HepG2 (cell line): ENCODE data around the gene KMT2B. TPM values are rescaled to one million over a fixed set of nuclear protein-coding genes. Genes with fewer than 3 reads are reported as not detected.

Experiments used
- ATAC-seq: fragments of 200-7000 bp; cut with Tn5 transposase; 3 replicates; pipeline ENCODE4 v1.9.1; 2020; ENCODE audit warnings: mild to moderate bottlenecking, moderate library complexity
- BruUV-seq: library from RNA; stranded (reverse); fragments of 400-500 nt; replicated peaks from 2 replicates; lab custom pipeline; 2021; lab: Mats Ljungman, UMichigan
- CTCF ChIA-PET: fragments of 300-600 bp; formaldehyde crosslinking; extraction: SDS; loops from one replicate; lab custom pipeline; 2021; ENCODE audit warnings: low total read pairs, inconsistent platforms, low intra/inter-chr PET ratio; lab: Yijun Ruan, JAX
- POLR2A ChIA-PET: fragments of 350-600 bp; sonication (Branson Sonifier 250); formaldehyde crosslinking; loops from one replicate; lab custom pipeline; 2020; ENCODE audit warnings: antibody characterized with exemption, inconsistent platforms; lab: Yijun Ruan, JAX
- DNase-seq: peaks from one replicate; pipeline ENCODE4 v3.0.0-alpha.2; 2015; ENCODE audit warnings: low spot score
- FAIRE-seq: peaks from 3 replicates; lab custom pipeline; 2011; peaks lifted over from hg19 to GRCh38; lab: Jason Lieb, UNC
- H2AFZ ChIP-seq: one replicate; pipeline ENCODE4 v1.6.1; 2011; ENCODE audit warnings: low read length, inconsistent platforms
- H3K27ac ChIP-seq: fragments of 300-600 bp; 3 replicates; pipeline ENCODE4 v1.8.0; 2011; ENCODE audit warnings: mixed run types, mild to moderate bottlenecking, mixed read lengths, low read length, inconsistent platforms; ENCODE audit not compliant: insufficient read depth; ENCODE audit errors: extremely low read length
- H3K27me3 ChIP-seq, 2 experiments: fragments of 200-600 bp in 1 of 2; 2 replicates in 1 of 2; 3 replicates in 1 of 2; pipeline versions ENCODE4 v1.6.0 to v1.8.0; 2011; ENCODE audit warnings: low read length in 2 of 2, mild to moderate bottlenecking in 2 of 2, moderate library complexity in 2 of 2, inconsistent platforms in 1 of 2; ENCODE audit not compliant: insufficient read depth in 2 of 2, control insufficient read depth in 1 of 2
- H3K36me3 ChIP-seq, 2 experiments: fragments of 200-600 bp in 1 of 2; replicated peaks in 1 of 2; 2 replicates in 1 of 2; 3 replicates in 1 of 2; pipeline versions ENCODE4 v1.5.1 to v1.8.0; 2011; ENCODE audit warnings: low read length in 2 of 2, inconsistent platforms in 1 of 2; ENCODE audit not compliant: insufficient read depth in 2 of 2, control insufficient read depth in 1 of 2
- H3K4me1 ChIP-seq: 2 replicates; pipeline ENCODE4 v1.5.1; 2012; ENCODE audit warnings: low read length, inconsistent platforms; ENCODE audit not compliant: insufficient read depth
- H3K4me2 ChIP-seq: 2 replicates; pipeline ENCODE4 v1.6.0; 2011; ENCODE audit warnings: low read depth, low read length, inconsistent platforms
- H3K4me3 ChIP-seq, 3 experiments: fragments of 200-600 bp in 1 of 3; sonication (generic), shearing (Covaris generic) in 1 of 3; replicated peaks in 1 of 3; 2 replicates each; pipeline ENCODE4 v1.5.1; 2011 to 2016; ENCODE audit warnings: low read length in 3 of 3, inconsistent platforms in 2 of 3, low read depth in 2 of 3, mild to moderate bottlenecking in 2 of 3, control low read depth in 1 of 3, mixed read lengths in 1 of 3; ENCODE audit not compliant: insufficient read depth in 1 of 3
- H3K79me2 ChIP-seq: one replicate; pipeline ENCODE4 v1.6.1; 2011; ENCODE audit warnings: low read length, inconsistent platforms; ENCODE audit not compliant: insufficient read depth
- H3K9ac ChIP-seq: 2 replicates; pipeline ENCODE4 v1.6.0; 2011; ENCODE audit warnings: mild to moderate bottlenecking, low read depth, low read length, inconsistent platforms; ENCODE audit not compliant: insufficient read depth
- H3K9me3 ChIP-seq: 2 replicates; pipeline ENCODE4 v1.5.1; 2012; ENCODE audit warnings: mild to moderate bottlenecking, low read length
- H4K20me1 ChIP-seq: 2 replicates; pipeline ENCODE4 v1.6.0; 2011; ENCODE audit warnings: inconsistent platforms, mild to moderate bottlenecking, low read length, moderate library complexity; ENCODE audit not compliant: insufficient read depth
- CEBPB ChIP-seq: IDR thresholded peaks from 2 replicates; pipeline ENCODE4 v1.6.1; 2011; ENCODE audit warnings: low read depth, low read length, improper control_type of control experiment, borderline replicate concordance
- EHMT2 ChIP-seq: fragments of 200-600 bp; sonication (generic); IDR thresholded peaks from 2 replicates; pipeline ENCODE4 v1.7.0; 2017; ENCODE audit warnings: antibody characterized with exemption, low read depth, low read length, borderline replicate concordance
- HDAC1 ChIP-seq: sonication (generic); formaldehyde crosslinking; IDR thresholded peaks from 2 replicates; pipeline ENCODE4 v1.5.1; 2020; ENCODE audit warnings: mild to moderate bottlenecking, missing genetic modification reagents
- HHEX ChIP-seq: IDR thresholded peaks from 2 replicates; pipeline ENCODE4 v1.6.1; 2016; ENCODE audit warnings: control low read depth
- MTA3 ChIP-seq: sonication (generic); formaldehyde crosslinking; IDR thresholded peaks from 2 replicates; pipeline ENCODE4 v1.4.0; 2020; ENCODE audit warnings: missing genetic modification reagents
- NFIB ChIP-seq: sonication (generic); formaldehyde crosslinking; IDR thresholded peaks from 2 replicates; pipeline ENCODE4 v1.9.0; 2021; ENCODE audit warnings: missing genetic modification reagents, mild to moderate bottlenecking, borderline replicate concordance
- PHF20 ChIP-seq: sonication (generic); formaldehyde crosslinking; IDR thresholded peaks from 2 replicates; pipeline ENCODE4 v1.5.0; 2020; ENCODE audit warnings: mild to moderate bottlenecking, missing genetic modification reagents
- TAF1 ChIP-seq: sonication (generic); formaldehyde crosslinking; IDR thresholded peaks from 2 replicates; pipeline ENCODE4 v1.4.0; 2020; ENCODE audit warnings: missing genetic modification reagents
- WGBS: methylation state at CpG from one replicate; pipeline ENCODE4 v1.1.6; 2017; ENCODE audit warnings: low lambda C conversion rate; 5-methylcytosine and 5-hydroxymethylcytosine counted together
- in situ Hi-C: cut with HindIII; loops from 2 replicates; pipeline ENCODE4 v1.10.0; 2017; ENCODE audit warnings: low pct_unique_long_range_greater_than_20kb; ENCODE audit not compliant: extremely low pct_ligation_motif_present
- intact Hi-C: fragments of 100-400 bp; cut with micrococcal nuclease; formaldehyde crosslinking; loops from one replicate; pipeline ENCODE4 v1.10.0; 2022; ENCODE audit not compliant: unreplicated experiment
- polyA plus RNA-seq, 8 experiments: library from polyadenylated mRNA; depleted of rRNA in 3 of 8; stranded (reverse) in 7 of 8; unstranded in 1 of 8; fragments of >200 nt; fragmentation: Illumina TruSeq in 4 of 8; extraction: Trizol in 4 of 8; gene quantifications; 2 replicates each; pipeline versions ENCODE4 v1.2.1 to v1.2.3, GENCODE V29; 2011 to 2016; ENCODE audit warnings: low read depth in 4 of 8, missing spikeins in 1 of 8, mixed read lengths in 1 of 8; ENCODE audit not compliant: insufficient read depth in 1 of 8
- total RNA-seq, 5 experiments: library from RNA; depleted of rRNA; stranded (reverse); fragments of >200 nt; fragmentation: Illumina TruSeq; extraction: Trizol; gene quantifications; 2 replicates each; pipeline ENCODE4 v1.2.3, GENCODE V29; 2016; ENCODE audit warnings: low read depth in 1 of 5
- TF ChIP-seq, protein P1 (sequence below): IDR thresholded peaks from 2 replicates; pipeline ENCODE4 v1.6.1; 2016; ENCODE audit warnings: low read depth, control low read depth

Gene KMT2B
- total and polyA plus RNA-seq, 2 of the 13 experiments (the other 11 are each of a cell fraction or from before 2014, with no cell fraction given), result 6.2 to 16.9 TPM

DNA sequence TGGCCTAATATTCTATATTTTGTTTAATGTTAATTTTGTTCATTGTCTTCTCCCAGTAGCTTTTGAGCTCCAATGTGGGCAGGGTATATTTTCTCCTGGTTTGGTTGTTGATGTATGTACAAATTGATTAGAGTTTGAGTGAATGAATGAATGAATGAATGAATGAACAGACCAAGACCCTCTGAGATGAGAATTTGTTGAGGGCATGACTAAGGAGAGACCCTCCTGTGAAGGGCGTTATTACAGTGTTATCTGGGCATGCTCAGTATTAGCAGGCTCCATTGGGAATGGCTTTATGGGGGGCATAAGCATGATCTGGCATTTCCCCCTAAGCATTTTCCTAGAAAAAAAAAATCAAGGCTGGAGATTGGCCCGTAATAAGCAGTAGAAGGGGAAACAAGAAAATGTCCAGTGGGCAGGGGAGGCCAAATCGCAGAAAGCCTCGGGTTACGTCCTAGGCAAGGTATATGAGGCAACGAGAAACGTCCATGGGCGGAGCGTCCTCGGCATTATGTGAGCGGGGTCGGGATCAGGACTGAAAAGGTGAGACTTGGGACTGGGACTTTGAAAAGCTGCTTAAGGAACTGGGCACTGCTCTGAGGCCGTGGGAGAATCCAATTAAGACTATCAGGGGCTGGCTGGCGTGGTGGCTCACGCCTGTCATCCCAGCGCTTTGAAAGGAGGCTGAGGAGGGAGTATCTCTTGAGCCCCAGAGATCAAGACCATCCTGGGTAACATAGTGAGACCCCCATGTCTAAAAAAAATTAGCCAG, 56.7 kb downstream of the KMT2B start:
- H3K27me3 ChIP-seq, result no peaks in the 10 kb centered on the region
- H3K27ac ChIP-seq, result no peak overlapping the region
- no TSS peak for BruUV-seq
- FAIRE-seq, result no peak
- no peaks in the 10 kb centered on the region for H4K20me1 ChIP-seq
- DNase-seq, result no peak
- no peaks in the 10 kb centered on the region for H3K79me2 ChIP-seq
- intact Hi-C loops, result loop anchor here (5.0 kb wide), 1 partner anchor 38 kb away; the partner anchor contains the start of gene PRODH2
- TF ChIP-seq EHMT2 (no peak), TAF1 (CRISPR knock-in tag) (0 out of 2 replicates have a peak, but pooled peaks have one; percentile 5), PHF20 (CRISPR knock-in tag) (no peak), CEBPB (peak; percentile 54; the same call in 1 of the 2 replicates)
- TF ChIP-seq, all 625 proteins: peak for 2
- no peaks in the 10 kb centered on the region; a peak in 1 of 5 replicates for H3K36me3 ChIP-seq
- peak overlapping the region; percentile 89 for H3K4me2 ChIP-seq
- ATAC-seq, result 0 out of 3 replicates have a peak, but pooled peaks have one; percentile 5
- no peaks in the 10 kb centered on the region for H3K9me3 ChIP-seq
- no peak overlapping the region for H2AFZ ChIP-seq
- CTCF ChIA-PET, result no interaction called here
- H3K4me3 ChIP-seq, result peak overlapping the region; percentile 33 to 75 (median 62)
- peaks cover 43% of the 10 kb centered on the region for H3K4me1 ChIP-seq
- POLR2A ChIA-PET, result no interaction called here
- peak overlapping the region; percentile 14; the same call in 1 of the 2 replicates for H3K9ac ChIP-seq
- in situ Hi-C loops, result no loop called here
- 25% methylated on average over 16 of the region's 16 CpGs for WGBS

DNA sequence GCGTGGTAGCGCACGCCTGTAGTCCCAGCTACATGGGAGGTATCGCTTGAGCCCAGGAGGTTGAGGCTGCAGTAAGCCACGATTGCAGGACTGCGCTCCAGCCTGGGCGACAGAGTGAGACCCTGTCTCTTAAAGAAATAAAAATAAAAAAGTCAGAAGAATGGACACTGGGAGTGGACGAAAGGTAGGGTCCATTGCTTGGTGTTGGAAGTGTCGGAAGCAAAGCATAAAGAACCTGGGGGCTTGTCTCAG, 57.2 kb downstream of the KMT2B start:
- peak overlapping the region; percentile 33 to 75 (median 62) for H3K4me3 ChIP-seq
- 6% methylated on average over 9 of the region's 9 CpGs for WGBS
- in situ Hi-C loops, result no loop called here
- BruUV-seq, result no TSS peak
- DNase-seq, result no peak
- intact Hi-C loops, result loop anchor here (5.0 kb wide), 1 partner anchor 37 kb away; the partner anchor contains the start of gene PRODH2
- ChIA-PET CTCF (no interaction called here), POLR2A (no interaction called here)
- H3K27me3 ChIP-seq, result no peaks in the 10 kb centered on the region
- no peaks in the 10 kb centered on the region for H3K79me2 ChIP-seq
- H3K36me3 ChIP-seq, result no peaks in the 10 kb centered on the region; a peak in 1 of 5 replicates
- TF ChIP-seq MTA3 (CRISPR knock-in tag) (no peak), NFIB (CRISPR knock-in tag) (no peak), HHEX (CRISPR knock-in tag) (no peak), HDAC1 (CRISPR knock-in tag) (peak; percentile 12; the same call in 1 of the 2 replicates), TAF1 (CRISPR knock-in tag) (0 out of 2 replicates have a peak, but pooled peaks have one; percentile 1)
- TF ChIP-seq, protein P1, sequence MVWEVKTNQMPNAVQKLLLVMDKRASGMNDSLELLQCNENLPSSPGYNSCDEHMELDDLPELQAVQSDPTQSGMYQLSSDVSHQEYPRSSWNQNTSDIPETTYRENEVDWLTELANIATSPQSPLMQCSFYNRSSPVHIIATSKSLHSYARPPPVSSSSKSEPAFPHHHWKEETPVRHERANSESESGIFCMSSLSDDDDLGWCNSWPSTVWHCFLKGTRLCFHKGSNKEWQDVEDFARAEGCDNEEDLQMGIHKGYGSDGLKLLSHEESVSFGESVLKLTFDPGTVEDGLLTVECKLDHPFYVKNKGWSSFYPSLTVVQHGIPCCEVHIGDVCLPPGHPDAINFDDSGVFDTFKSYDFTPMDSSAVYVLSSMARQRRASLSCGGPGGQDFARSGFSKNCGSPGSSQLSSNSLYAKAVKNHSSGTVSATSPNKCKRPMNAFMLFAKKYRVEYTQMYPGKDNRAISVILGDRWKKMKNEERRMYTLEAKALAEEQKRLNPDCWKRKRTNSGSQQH (CRISPR knock-in tag), result no peak
- no peaks in the 10 kb centered on the region for H3K9me3 ChIP-seq
- no peak for FAIRE-seq
- peak; percentile 36 for ATAC-seq
- peak overlapping the region; percentile 42 for H2AFZ ChIP-seq
- peak overlapping the region; percentile 89 for H3K4me2 ChIP-seq
- H3K9ac ChIP-seq, result peak overlapping the region; percentile 14; the same call in 1 of the 2 replicates
- H3K27ac ChIP-seq, result no peak overlapping the region
- no peaks in the 10 kb centered on the region for H4K20me1 ChIP-seq
- H3K4me1 ChIP-seq, result peaks cover 43% of the 10 kb centered on the region
